Astrocyte of the spinal cord (primary cell): ENCODE results near the gene METTL24.
"Not testable (repeated sequence)": the region's sequence is repeated elsewhere in the genome, so short reads cannot be mapped to it uniquely, and the experiment has no call there.

Source experiments
- DNase-seq: peaks from one replicate; pipeline ENCODE4 v3.0.0; 2011; ENCODE audit warnings: low read depth, low spot score
- H3K4me3 ChIP-seq: 2 replicates; pipeline ENCODE4 v1.5.1; 2011; ENCODE audit warnings: low read depth, mild to moderate bottlenecking, low read length, moderate library complexity
- CTCF ChIP-seq: IDR thresholded peaks from 2 replicates; pipeline ENCODE4 v1.5.1; 2012; ENCODE audit warnings: low read depth, mild to moderate bottlenecking, low read length, inconsistent platforms
- in situ Hi-C: cut with HindIII; loops from 2 replicates; pipeline ENCODE4 v1.10.0; 2017; ENCODE audit warnings: low sequenced_read_pairs

METTL24 gene

DNA sequence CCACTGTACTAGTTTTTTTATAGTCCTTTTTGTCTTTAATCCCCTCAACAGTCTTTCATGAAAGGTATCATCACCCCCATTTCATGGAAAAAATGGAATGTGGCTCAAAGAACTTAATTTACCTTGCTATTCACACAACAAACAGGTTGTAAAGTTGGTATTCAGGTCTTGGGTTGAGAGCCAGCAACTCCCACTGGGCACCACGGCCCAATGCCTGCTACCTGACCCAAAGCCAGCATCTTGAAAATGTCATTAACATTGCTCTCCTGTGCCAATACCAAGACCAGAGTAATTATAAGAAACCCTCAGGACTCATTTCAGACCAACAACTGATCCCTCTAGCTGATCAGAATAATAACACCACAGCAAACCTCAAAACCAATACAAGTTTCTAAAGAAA is 75.7 kb downstream of the METTL24 start:
- in situ Hi-C loops, result no loop called here
- TF ChIP-seq CTCF, result no peak

DNA sequence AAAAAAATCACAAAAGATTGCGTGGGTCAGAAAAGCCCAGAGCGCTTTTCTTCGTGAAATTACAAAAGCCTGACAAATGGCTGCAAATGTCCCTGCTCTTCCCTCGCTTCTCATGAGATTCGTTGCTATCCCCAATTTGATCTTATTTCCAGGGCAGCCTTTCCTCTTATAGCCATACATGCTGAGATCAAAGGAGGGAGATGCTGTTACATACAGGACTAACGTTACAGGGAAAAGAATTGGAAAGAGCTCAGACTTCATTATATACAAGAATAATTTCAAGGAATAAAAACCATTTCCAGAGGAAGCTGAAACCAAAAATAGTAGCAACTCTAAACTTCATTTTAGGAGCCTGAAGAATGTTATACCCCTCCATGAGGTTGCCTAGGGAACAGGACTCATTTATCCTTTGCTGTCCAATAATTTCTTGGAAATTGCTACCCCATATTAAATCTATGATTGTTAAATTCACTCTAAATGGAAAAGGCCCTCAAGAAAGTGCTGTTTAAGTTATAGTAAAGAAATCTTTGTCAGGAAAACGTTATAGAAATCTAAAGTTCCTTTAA is 81.0 kb downstream of the METTL24 start:
- no peak for TF ChIP-seq CTCF
- in situ Hi-C loops, result no loop called here
- H3K4me3 ChIP-seq, result no peak overlapping the region
- no peak for DNase-seq

More for the DNA sequence above, 75.7 kb downstream of the METTL24 start:
- no peak for DNase-seq
- H3K4me3 ChIP-seq, result no peak overlapping the region

DNA sequence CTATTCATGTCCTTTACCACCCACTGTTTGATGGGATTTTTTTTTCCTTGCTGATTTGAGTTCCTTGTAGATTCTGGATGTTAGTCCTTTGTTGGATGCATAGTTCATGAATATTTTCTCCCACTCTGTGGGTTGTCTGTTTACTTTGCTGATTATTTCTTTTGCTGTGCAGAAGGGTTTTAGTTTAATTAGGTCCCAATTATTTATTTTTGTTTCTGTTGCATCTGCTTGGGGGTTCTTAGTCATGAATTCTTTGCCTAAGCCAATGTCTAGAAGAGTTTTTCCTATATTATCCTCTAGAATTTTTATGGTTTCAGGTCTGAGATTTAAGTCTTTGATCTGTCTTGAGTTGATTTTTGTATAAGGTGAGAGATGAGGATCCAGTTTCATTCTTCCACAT is 85.4 kb downstream of the METTL24 start:
- H3K4me3 ChIP-seq, in situ Hi-C loops, DNase-seq: not testable (repeated sequence)

DNA sequence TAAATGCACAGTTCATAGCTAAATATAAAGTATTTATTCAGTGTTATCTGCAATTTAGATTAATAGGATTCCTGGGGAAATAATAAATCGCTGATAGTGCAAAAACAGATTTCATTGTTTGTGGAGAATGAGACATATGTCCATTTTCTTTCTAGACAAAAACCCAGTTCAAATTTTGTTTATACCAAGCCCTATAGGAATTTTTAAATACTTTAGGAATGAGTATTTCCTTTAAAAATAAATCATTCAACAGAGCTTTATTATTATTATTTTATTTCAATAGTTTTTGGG is 86.5 kb downstream of the METTL24 start:
- no peak for TF ChIP-seq CTCF
- in situ Hi-C loops, result no loop called here
- no peak for DNase-seq
- no peak overlapping the region for H3K4me3 ChIP-seq

- H3K4me3 ChIP-seq, result no peak overlapping the region
- TF ChIP-seq CTCF, result no peak
- in situ Hi-C loops, result no loop called here
- no peak for DNase-seq
Measured at GRCh38 chr6:110270165-110270564, 88.0 kb downstream of the METTL24 start.

DNA sequence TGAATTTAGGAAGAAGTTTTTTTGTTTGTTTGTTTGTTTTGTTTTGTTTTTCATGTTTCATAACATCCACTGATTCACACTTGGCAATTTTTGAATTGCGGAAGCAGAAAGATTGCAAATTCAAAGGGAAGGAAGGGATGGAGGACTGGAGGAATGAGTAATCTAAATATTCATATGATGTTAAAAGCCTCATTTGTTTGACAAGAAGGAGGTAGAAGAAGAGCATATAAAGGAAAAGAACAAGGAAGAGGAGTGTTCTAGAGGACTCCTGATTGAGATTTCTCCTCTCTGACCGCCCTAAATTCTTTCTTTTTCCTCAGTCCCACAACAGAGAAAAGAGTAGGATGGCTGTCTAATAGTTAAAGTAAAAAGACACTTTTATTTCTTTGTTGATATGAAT is 88.5 kb downstream of the METTL24 start:
- in situ Hi-C loops, result no loop called here
- no peak for DNase-seq
- no peak for TF ChIP-seq CTCF
- no peak overlapping the region for H3K4me3 ChIP-seq

- in situ Hi-C loops, result no loop called here
- no peak for DNase-seq
- no peak for TF ChIP-seq CTCF
- H3K4me3 ChIP-seq, result no peak overlapping the region
Measured at GRCh38 chr6:110266996-110267395, 91.2 kb downstream of the METTL24 start.
